Motor neuron (in vitro differentiated cells): ENCODE results near the gene SLCO4A1. TPM values are rescaled to one million over a fixed set of nuclear protein-coding genes. Genes with fewer than 3 reads are reported as not detected.
A peak's percentile ranks its signal among the peaks of the same experiment; 100 is the strongest.

ENCODE experiments used
- ATAC-seq, 8 experiments: fragments of 200-7000 bp; cut with Tn5 transposase; replicated peaks in 6 of 8; 2 replicates each; pipeline ENCODE4 v1.8.0; 2021; ENCODE audit warnings: mild to moderate bottlenecking in 8 of 8, moderate library complexity in 8 of 8
- H3K27ac ChIP-seq, 2 donors: fragments of 250-450 bp; sonication (Bioruptor Pico); 2 replicates each; pipeline ENCODE4 v1.9.0; 2021; ENCODE audit warnings: antibody characterized with exemption in 2 of 2, mild to moderate bottlenecking in 2 of 2, moderate library complexity in 1 of 2
- H3K4me1 ChIP-seq, 2 donors: fragments of 250-450 bp; sonication (Bioruptor Pico); replicated peaks in 1 of 2; 2 replicates each; pipeline ENCODE4 v1.6.1; 2021; ENCODE audit warnings: antibody characterized with exemption in 2 of 2, mild to moderate bottlenecking in 2 of 2, moderate library complexity in 1 of 2
- H3K4me3 ChIP-seq, 5 donors: fragments of 250-450 bp; sonication (Bioruptor Pico); 2 replicates each; pipeline ENCODE4 v1.9.0; 2021; ENCODE audit warnings: antibody characterized with exemption in 5 of 5, mild to moderate bottlenecking in 5 of 5, moderate library complexity in 4 of 5
- WGBS, 10 experiments: fragments of 450-650 bp; shearing (Covaris generic); methylation state at CpG; one replicate each; pipeline ENCODE4 v1.0.0; 2022; 5-methylcytosine and 5-hydroxymethylcytosine counted together
- in situ Hi-C, 9 experiments: fragments of 400-800 bp; cut with MboI; loops; one replicate each; pipeline ENCODE4 v1.15.0; 2021; ENCODE audit warnings: low sequenced_read_pairs in 9 of 9, low pct_unique_long_range_greater_than_20kb in 2 of 9; ENCODE audit not compliant: unreplicated experiment in 9 of 9
- total RNA-seq, 8 experiments: library from RNA; unstranded; fragments of 300-600 nt; gene quantifications; 2 replicates each; pipeline versions ENCODE4 v1.2.3 to v1.2.4, GENCODE V29; 2022

The SLCO4A1 gene
- 10 to 100 TPM in 1 of 8 experiments, 1 to 10 TPM in 7; 1.0 to 14.2 (median 3.2) TPM for total RNA-seq

DNA sequence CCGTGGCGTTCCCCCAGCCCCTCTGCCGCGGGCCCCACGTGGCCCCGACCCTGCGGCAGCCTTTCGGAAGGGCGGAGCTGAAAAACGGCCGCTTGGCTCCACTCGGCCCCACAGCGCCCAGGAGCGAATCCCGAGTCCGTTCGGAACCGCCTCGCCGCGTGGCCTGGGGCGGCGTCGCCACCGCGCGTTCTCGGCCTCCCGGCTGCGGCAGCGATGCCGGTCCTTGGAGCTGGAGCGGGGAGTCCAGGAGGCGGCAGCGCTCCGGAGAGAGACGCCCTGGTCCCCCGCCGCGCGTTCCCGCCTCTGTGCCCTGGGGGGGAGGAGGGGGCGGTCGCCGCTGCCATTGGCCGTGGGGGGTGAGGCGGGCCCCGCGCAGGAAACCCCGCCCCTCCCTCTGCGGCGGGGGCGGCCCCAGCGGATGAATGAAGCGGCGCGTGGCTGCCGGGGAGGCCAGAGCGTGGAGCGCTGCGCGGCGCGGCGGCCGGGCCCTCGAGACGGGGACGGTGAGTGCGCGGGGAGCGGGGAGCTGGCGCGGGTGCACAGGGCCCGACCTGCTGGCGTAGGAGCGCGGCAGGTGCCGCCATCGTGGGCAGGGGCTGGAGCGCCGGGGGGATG, at the start of gene SLCO4A1:
Gene SLCO4A1 (plus strand): TSS at position 453 of the 615 bp plus-strand sequence. CDS start 13,952 bp downstream, outside the sequence.
- in situ Hi-C loops = no loop called here
- H3K4me1 ChIP-seq = peaks cover 36 to 40% of the 10 kb centered on the region in 2 donors
- peak; percentile 67 to 88 (median 78) for ATAC-seq
- WGBS, 10 experiments = 0 to 3% methylated on average over 1 to 8 of the region's 82 CpGs; no CpG with 5 or more reads in 8 of the 10 experiments
- H3K4me3 ChIP-seq = peak within 1 kb of the TSS; percentile 31 to 49 (median 39)
- H3K27ac ChIP-seq = no peak within 1 kb of the TSS

- 76 to 100% (median 90%) methylated on average over 1 to 3 of the region's 11 CpGs; no CpG with 5 or more reads in 6 of the 10 experiments for WGBS, 10 experiments
- H3K4me1 ChIP-seq = peaks cover 10 to 17% of the 10 kb centered on the region in 2 donors
- in situ Hi-C loops = no loop called here
- no peak overlapping the region for H3K27ac ChIP-seq
- no peak for ATAC-seq
- H3K4me3 ChIP-seq = no peak overlapping the region
Observed at GRCh38 chr20:62592506-62593177, 49.7 kb upstream of the SLCO4A1 start.

- Histone ChIP-seq H3K27ac (no peak overlapping the region), H3K4me3 (no peak overlapping the region), H3K4me1 (peaks cover 7 to 10% of the 10 kb centered on the region in 2 donors)
- WGBS, 10 experiments = 21 to 80% (median 40%) methylated on average over 1 to 2 of the region's 3 CpGs; no CpG with 5 or more reads in 7 of the 10 experiments
- in situ Hi-C loops = no loop called here
- no peak for ATAC-seq
Observed at GRCh38 chr20:62593616-62594015, 48.7 kb upstream of the SLCO4A1 start.

- WGBS, 10 experiments = 13 to 80% (median 63%) methylated on average over 1 to 4 of the region's 4 CpGs; no CpG with 5 or more reads in 1 of the 10 experiments
- H3K4me1 ChIP-seq = peaks cover 0 to 4% of the 10 kb centered on the region in 2 donors
- H3K4me3 ChIP-seq = no peak overlapping the region
- in situ Hi-C loops = no loop called here
- ATAC-seq = no peak
- no peak overlapping the region for H3K27ac ChIP-seq
Observed at GRCh38 chr20:62595069-62595468, 47.2 kb upstream of the SLCO4A1 start.

DNA sequence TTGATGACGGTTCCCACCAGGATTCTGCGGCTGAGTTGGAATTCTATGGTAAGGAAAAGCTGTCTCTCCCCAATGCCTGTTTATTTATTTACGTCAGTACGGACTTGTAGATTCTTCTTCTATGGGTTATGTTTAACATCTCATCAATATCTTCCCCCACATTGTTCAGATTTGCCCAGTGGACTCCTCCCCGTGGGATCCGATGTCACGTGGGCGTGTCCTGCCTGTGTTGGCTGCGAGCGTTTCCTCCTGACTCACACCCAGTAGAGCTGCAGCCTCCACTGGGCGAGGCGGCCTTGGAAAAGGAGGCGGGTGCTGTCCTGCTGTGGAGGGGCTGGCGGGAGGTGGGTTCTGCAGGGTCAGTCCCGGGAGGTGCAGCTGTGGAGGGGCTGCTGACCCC, 46.8 kb upstream of the SLCO4A1 start:
- no peak overlapping the region for H3K4me3 ChIP-seq
- in situ Hi-C loops = no loop called here
- peaks cover 0 to 4% of the 10 kb centered on the region in 2 donors for H3K4me1 ChIP-seq
- no peak overlapping the region for H3K27ac ChIP-seq
- WGBS, 10 experiments = 0 to 75% (median 28%) methylated on average over 2 to 10 of the region's 15 CpGs; no CpG with 5 or more reads in 3 of the 10 experiments
- ATAC-seq = peak; percentile 48 to 89 (median 71)

DNA sequence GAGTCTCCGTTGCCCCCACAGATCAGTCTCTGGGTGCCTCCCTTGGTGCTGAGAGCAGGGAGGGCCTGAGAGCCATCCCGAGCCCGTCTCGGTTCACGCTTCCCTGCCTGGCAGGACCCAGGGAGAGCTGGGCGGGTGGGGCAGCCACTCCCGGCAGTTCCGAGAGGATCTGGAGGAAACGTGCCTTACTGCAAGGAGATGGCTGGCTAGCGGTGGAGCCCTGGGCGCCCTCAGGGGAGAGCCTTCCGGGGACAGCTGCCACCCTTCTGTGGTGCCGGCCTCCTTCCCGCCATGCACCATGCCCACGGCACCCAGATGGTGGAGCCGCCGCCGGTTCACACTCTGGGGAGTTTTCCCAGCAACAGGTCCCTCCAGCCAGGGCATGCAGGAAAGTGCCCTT, 45.8 kb upstream of the SLCO4A1 start:
- in situ Hi-C loops = no loop called here
- no peak overlapping the region for H3K27ac ChIP-seq
- ATAC-seq = peak in 1 of 8 experiments; percentile 52
- H3K4me1 ChIP-seq = peaks cover 0 to 4% of the 10 kb centered on the region in 2 donors
- no peak overlapping the region for H3K4me3 ChIP-seq
- 55 to 90% methylated on average over 6 of the region's 18 CpGs; no CpG with 5 or more reads in 8 of the 10 experiments for WGBS, 10 experiments

GRCh38 chr20:62596921-62597320, 45.4 kb upstream of the SLCO4A1 start:
- Histone ChIP-seq H3K4me1 (peaks cover 0 to 4% of the 10 kb centered on the region in 2 donors), H3K4me3 (no peak overlapping the region), H3K27ac (no peak overlapping the region)
- no peak for ATAC-seq
- 45% methylated on average over 2 of the region's 10 CpGs; no CpG with 5 or more reads in 9 of the 10 experiments for WGBS, 10 experiments
- in situ Hi-C loops = no loop called here

DNA sequence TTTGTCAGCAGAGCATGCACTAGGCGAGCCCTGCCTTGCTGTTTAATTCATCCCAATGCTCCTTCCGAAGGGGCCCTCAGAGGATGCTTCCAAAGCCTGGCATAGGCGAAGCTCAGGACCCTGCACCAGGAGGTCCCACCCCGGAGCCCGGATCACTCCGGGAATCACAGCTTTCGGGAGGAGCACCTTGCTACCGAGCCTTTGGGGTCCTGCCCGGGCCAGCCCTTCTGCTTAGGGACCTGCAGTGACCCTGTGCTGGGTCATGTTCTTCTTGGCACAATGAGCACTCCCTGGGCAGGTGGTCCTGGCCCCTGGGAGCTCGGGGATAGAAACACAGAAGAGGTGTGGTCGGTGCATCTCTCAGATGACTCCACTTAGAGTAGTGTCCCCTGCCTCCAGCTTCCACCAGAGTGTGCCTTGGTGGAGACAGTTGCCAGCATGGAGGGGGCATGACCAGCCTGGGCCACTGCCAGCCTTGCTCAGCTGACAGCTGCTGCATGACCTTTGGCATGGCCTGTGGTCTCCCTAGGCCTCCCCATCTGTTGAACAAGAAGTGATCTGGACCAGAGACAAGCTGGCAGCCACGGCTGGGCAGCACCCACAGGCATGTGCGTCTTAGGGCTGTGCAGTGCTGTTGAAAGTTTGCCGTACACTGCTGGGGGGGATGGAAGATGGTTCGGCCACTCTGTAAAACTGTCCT, 44.7 kb upstream of the SLCO4A1 start:
- WGBS, 10 experiments = 28 to 90% (median 79%) methylated on average over 2 to 10 of the region's 15 CpGs; no CpG with 5 or more reads in 3 of the 10 experiments
- H3K4me1 ChIP-seq = peaks cover 0 to 4% of the 10 kb centered on the region in 2 donors
- in situ Hi-C loops = no loop called here
- H3K27ac ChIP-seq = no peak overlapping the region
- ATAC-seq = no peak
- H3K4me3 ChIP-seq = no peak overlapping the region

DNA sequence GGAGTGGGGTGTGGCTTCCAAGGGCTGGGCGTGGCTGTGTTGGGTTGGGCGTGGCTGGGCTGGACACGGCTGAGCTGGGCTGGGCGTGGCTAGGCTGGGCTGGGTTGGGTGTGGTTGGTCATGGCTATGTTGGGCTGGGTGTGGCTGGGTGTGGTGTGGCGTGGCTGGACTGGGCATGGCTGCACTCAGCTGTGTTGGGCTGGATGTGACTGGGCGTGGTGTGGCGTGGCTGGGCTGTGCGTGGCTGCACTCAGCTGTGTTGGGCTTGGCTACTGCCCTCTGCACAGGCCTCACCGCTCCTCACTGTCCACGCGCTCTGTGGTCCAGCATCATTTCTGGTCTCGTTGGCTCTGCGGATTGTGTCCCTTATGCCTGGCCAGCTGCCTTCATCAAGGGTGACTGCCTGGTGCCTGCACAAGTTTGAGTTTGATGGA, 43.5 kb upstream of the SLCO4A1 start:
- Histone ChIP-seq H3K4me1 (peaks cover 8 to 13% of the 10 kb centered on the region in 2 donors), H3K27ac (no peak overlapping the region), H3K4me3 (no peak overlapping the region)
- 53 to 100% (median 95%) methylated on average over 1 to 5 of the region's 13 CpGs; no CpG with 5 or more reads in 4 of the 10 experiments for WGBS, 10 experiments
- peak in 3 of 8 experiments; percentile 73 to 91 (median 84) for ATAC-seq
- in situ Hi-C loops = no loop called here

- Histone ChIP-seq H3K4me3 (no peak overlapping the region), H3K4me1 (peaks cover 12 to 17% of the 10 kb centered on the region in 2 donors), H3K27ac (no peak overlapping the region)
- WGBS, 10 experiments = 78 to 100% (median 94%) methylated on average over 1 to 10 of the region's 34 CpGs; no CpG with 5 or more reads in 4 of the 10 experiments
- in situ Hi-C loops = loop anchor here in 4 of 9 experiments (25.0 kb wide), 2 partner anchors 112 to 187 kb away; partner anchors contain the start of genes CABLES2 (in 2 of the 4) and GATA5 (in 2 of the 4)
- no peak for ATAC-seq
Observed at GRCh38 chr20:62599216-62600110, 42.8 kb upstream of the SLCO4A1 start.

- Histone ChIP-seq H3K27ac (no peak overlapping the region), H3K4me1 (peaks cover 19 to 20% of the 10 kb centered on the region in 2 donors), H3K4me3 (no peak overlapping the region)
- 51 to 92% (median 71%) methylated on average over 1 to 6 of the region's 6 CpGs for WGBS, 10 experiments
- in situ Hi-C loops = loop anchor here in 4 of 9 experiments (25.0 kb wide), 2 partner anchors 114 to 189 kb away; partner anchors contain the start of genes CABLES2 (in 2 of the 4) and GATA5 (in 2 of the 4)
- ATAC-seq = no peak
Observed at GRCh38 chr20:62601172-62601571, 41.1 kb upstream of the SLCO4A1 start.

GRCh38 chr20:62601714-62602113, 40.6 kb upstream of the SLCO4A1 start:
- 18 to 100% (median 60%) methylated on average over 1 to 3 of the region's 3 CpGs; no CpG with 5 or more reads in 1 of the 10 experiments for WGBS, 10 experiments
- ATAC-seq = no peak
- H3K4me1 ChIP-seq = peaks cover 24 to 25% of the 10 kb centered on the region in 2 donors
- H3K4me3 ChIP-seq = no peak overlapping the region
- no peak overlapping the region for H3K27ac ChIP-seq
- in situ Hi-C loops = loop anchor here in 4 of 9 experiments (25.0 kb wide), 2 partner anchors 114 to 189 kb away; partner anchors contain the start of genes CABLES2 (in 2 of the 4) and GATA5 (in 2 of the 4)
